ENCODE results near the gene ATP8A1.
"Not testable (repeated sequence)": the region's sequence is repeated elsewhere in the genome, so short reads cannot be mapped to it uniquely, and the experiment has no call there.

The ATP8A1 gene

DNA sequence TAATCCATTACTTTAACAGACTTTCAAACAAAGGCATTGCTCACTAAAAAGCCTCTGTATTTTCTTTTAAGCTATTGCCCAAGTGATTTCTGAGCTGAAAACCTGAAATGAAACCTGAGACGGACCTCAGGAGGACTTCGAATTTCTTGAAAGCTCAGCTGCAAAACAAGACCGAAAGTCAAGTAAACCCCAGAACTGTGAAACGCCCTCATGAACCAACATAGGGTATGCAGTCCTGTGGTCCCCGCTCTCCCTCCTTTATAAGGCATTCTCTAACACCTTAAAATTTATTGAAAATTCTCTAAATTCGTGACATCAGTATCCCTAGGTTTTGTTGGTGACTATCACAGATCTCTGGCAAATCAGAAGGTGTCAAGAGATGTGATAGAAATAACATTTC is 167.8 kb downstream of the ATP8A1 start:
- no peak for DNase-seq (ENCODE audit: low read depth)
- no peak overlapping the region for H3K4me3 ChIP-seq (ENCODE audit: control insufficient read depth, low read depth, low read length)
- TF ChIP-seq, protein P1, sequence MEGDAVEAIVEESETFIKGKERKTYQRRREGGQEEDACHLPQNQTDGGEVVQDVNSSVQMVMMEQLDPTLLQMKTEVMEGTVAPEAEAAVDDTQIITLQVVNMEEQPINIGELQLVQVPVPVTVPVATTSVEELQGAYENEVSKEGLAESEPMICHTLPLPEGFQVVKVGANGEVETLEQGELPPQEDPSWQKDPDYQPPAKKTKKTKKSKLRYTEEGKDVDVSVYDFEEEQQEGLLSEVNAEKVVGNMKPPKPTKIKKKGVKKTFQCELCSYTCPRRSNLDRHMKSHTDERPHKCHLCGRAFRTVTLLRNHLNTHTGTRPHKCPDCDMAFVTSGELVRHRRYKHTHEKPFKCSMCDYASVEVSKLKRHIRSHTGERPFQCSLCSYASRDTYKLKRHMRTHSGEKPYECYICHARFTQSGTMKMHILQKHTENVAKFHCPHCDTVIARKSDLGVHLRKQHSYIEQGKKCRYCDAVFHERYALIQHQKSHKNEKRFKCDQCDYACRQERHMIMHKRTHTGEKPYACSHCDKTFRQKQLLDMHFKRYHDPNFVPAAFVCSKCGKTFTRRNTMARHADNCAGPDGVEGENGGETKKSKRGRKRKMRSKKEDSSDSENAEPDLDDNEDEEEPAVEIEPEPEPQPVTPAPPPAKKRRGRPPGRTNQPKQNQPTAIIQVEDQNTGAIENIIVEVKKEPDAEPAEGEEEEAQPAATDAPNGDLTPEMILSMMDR (IDR thresholded peaks at IDR 0.05; ENCODE audit: control insufficient read depth, insufficient read depth, low read depth, low read length, missing control alignments): no peak

DNA sequence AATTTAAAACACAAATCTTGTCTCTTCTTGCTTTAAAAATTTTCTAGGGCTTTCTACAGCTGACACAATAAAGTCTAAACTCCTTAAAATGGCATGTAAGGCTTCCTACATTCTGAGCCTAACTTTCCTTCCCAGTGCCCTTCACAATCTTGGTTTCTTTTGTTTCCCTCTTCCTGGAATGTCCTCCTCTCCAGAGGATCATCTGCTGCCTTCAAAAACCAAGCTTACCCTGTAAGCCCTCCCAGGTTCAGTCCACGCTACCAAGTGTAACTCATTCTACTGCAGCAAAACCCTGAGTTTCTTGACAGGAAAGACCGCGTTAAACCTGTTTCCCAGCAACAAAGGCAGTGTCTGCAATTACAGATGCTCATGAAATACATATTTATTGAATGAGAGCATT is 168.4 kb downstream of the ATP8A1 start:
- H3K4me3 ChIP-seq (ENCODE audit: control insufficient read depth, low read depth, low read length): no peak overlapping the region
- DNase-seq (ENCODE audit: low read depth): no peak

DNA sequence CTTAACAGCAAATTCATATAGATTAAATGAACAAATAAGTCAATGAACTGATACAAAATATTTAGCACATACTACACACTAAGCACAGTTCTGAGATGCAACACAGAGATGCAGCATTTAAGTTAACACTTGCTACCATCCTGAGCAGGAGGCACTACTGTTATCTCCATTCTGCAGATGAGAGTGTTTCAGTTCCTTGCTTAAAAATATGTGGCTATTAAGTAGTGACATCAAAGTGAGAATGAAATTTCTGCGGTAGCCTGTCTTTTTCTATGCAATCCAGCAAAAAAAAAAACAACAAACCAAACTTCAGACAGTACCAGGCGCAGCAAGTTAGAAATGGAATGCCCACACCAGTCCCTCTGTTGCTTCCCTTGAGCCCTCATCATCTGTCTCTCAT is 168.8 kb downstream of the ATP8A1 start:
- no peak for DNase-seq (ENCODE audit: low read depth)
- no peak overlapping the region for H3K4me3 ChIP-seq (ENCODE audit: control insufficient read depth, low read depth, low read length)
- TF ChIP-seq, protein P1 (IDR thresholded peaks at IDR 0.05; ENCODE audit: control insufficient read depth, insufficient read depth, low read depth, low read length, missing control alignments): no peak

More for the DNA sequence above, 168.4 kb downstream of the ATP8A1 start:
- TF ChIP-seq, protein P1 (IDR thresholded peaks at IDR 0.05; ENCODE audit: control insufficient read depth, insufficient read depth, low read depth, low read length, missing control alignments): no peak

DNA sequence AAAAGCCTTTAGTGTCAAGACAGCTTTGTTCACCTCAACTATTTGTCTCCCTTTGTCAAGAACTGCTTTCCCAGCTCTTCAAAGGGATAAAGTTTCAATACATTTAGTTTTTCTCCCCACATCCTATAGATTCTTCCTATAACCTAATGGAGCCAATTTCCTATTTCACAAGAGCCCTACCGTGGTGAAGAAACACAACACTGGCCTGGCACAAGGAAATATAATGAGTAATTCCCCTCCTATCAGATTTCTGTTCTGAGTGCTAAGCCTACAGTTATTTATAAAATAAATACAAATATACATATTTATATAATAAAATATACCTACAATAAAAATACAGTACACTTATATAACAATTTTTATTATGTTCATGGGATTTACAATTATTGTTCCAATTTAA is 169.7 kb downstream of the ATP8A1 start:
- no peak overlapping the region for H3K4me3 ChIP-seq (ENCODE audit: control insufficient read depth, low read depth, low read length)
- no peak for DNase-seq (ENCODE audit: low read depth)
- TF ChIP-seq, protein P1 (IDR thresholded peaks at IDR 0.05; ENCODE audit: control insufficient read depth, insufficient read depth, low read depth, low read length, missing control alignments): no peak

DNA sequence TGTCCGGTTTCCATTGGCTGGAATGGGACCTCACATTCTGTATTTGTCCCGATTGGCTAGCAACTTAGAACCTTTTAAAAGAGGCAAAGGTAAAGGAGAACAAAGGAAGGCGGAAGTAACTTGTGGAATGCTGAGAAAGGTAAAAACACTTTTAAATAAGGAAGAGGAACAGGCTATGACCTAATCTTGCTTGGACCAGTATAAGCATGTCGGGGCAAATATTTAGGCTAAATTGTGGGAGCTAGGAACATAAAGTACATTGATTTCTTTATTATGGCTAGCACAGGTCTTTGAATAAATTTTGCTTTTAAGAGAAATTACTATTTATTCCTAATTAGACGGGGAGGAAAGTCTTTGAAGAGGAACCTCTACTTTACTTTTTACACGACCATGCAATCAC is 170.7 kb downstream of the ATP8A1 start:
- not testable (repeated sequence) for H3K4me3 ChIP-seq (ENCODE audit: control insufficient read depth, low read depth, low read length); DNase-seq (ENCODE audit: low read depth)

DNA sequence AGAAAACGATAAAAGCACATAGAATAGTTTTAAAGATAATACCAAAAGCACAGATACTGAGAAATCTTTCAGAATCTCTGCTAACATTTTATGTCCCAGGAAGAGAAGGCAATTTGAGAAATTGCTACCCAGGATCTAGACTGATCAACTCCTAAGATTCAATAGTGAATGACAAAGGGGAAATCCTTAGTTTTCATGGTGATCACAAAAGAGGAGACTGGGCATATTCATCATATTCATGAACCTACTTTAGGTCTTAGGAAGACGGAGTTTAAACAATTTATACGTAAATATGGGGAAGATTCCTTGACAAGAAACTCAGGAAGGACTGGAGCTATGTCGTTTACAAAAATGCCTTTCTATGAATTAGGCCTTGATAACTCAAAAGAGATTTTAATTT is 172.3 kb downstream of the ATP8A1 start:
- TF ChIP-seq, protein P1 (IDR thresholded peaks at IDR 0.05; ENCODE audit: control insufficient read depth, insufficient read depth, low read depth, low read length, missing control alignments): no peak
- no peak overlapping the region for H3K4me3 ChIP-seq (ENCODE audit: control insufficient read depth, low read depth, low read length)
- no peak for DNase-seq (ENCODE audit: low read depth)

DNA sequence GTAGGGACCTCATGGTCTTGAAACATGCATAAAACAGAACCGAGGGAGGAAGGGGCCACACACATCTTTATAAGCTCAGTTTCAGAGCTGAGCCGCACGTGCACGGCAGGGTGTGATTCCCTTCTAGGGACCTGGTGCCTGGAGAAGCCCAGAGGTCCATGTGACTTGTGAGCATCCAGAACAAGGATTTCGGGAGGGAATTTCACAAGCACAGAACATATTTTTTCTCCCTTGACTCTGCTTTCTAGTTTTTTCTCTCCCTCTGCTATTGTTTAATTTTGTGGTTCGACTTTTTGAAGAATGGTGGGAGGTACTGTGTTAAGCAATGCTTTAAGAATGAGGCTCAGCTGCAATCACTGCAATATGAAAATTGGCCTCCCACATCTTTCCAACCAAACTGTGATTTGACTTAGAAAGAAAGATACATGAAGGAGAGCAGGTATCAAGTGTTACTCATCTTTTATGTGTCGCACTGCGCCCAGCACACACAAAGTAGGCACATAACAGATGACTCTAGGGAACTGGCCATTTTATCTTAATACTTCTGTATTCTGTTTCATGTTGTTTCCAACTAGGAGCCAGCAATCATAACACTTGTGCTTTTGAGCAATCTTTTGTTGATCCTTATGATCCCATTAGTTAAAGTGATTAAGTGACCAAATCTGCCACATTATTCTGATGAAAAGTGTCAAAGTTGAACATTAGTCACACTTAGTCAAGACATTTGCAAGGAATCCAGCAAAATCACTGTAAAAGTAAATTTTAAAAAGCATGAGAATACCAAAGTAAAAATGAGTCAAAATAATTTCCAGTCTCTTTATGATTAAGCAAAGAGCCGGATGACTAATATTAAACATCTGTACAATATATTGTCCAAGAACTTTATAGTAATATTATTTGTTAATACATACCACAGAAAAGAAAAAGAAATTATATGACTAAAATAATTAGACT is 173.2 kb downstream of the ATP8A1 start:
- DNase-seq (ENCODE audit: low read depth): no peak
- TF ChIP-seq, protein P1 (IDR thresholded peaks at IDR 0.05; ENCODE audit: control insufficient read depth, insufficient read depth, low read depth, low read length, missing control alignments): no peak
- no peak overlapping the region for H3K4me3 ChIP-seq (ENCODE audit: control insufficient read depth, low read depth, low read length)

Measured in AG09309 (cell line).